Osteoblast (primary cell): ENCODE data around the gene CCDC124. TPM values are rescaled to one million over a fixed set of nuclear protein-coding genes. Genes with fewer than 3 reads are reported as not detected.

Experiments used
- DNase-seq: peaks from one replicate; pipeline ENCODE4 v3.0.0; 2011; ENCODE audit warnings: low spot score, mixed read lengths; ENCODE audit not compliant: insufficient read length; ENCODE audit errors: missing footprints
- H2AFZ ChIP-seq: 2 replicates; pipeline ENCODE4 v1.6.0; 2011; ENCODE audit warnings: mild to moderate bottlenecking, low read length
- H3K27ac ChIP-seq: 2 replicates; pipeline ENCODE4 v1.5.1; 2011; ENCODE audit warnings: mild to moderate bottlenecking, low read depth, low read length, moderate library complexity
- H3K27me3 ChIP-seq: 2 replicates; pipeline ENCODE4 v1.6.0; 2012; ENCODE audit warnings: mild to moderate bottlenecking, control low read depth, inconsistent platforms, low read length, moderate library complexity; ENCODE audit not compliant: insufficient read depth
- H3K36me3 ChIP-seq: 2 replicates; pipeline ENCODE4 v1.5.1; 2011; ENCODE audit warnings: mild to moderate bottlenecking, low read length, control low read depth, moderate library complexity; ENCODE audit not compliant: insufficient read depth
- H3K4me1 ChIP-seq: 2 replicates; pipeline ENCODE4 v1.5.1; 2011; ENCODE audit warnings: mild to moderate bottlenecking, low read length, control low read depth, moderate library complexity; ENCODE audit not compliant: insufficient read depth
- H3K4me2 ChIP-seq: 2 replicates; pipeline ENCODE4 v1.6.0; 2011; ENCODE audit warnings: mild to moderate bottlenecking, low read length; ENCODE audit not compliant: insufficient read depth
- H3K4me3 ChIP-seq: fragments of 200-600 bp; sonication (generic); 3 replicates; pipeline ENCODE4 v1.5.1; 2012; ENCODE audit warnings: mild to moderate bottlenecking, low read length, inconsistent platforms; ENCODE audit not compliant: insufficient read depth
- H3K79me2 ChIP-seq: 2 replicates; pipeline ENCODE4 v1.6.0; 2012; ENCODE audit warnings: mild to moderate bottlenecking, low read length, control low read depth, inconsistent platforms; ENCODE audit not compliant: insufficient read depth
- H3K9me3 ChIP-seq: 2 replicates; pipeline ENCODE4 v1.5.1; 2011; ENCODE audit warnings: low read depth, low read length, control low read depth
- H4K20me1 ChIP-seq: 2 replicates; pipeline ENCODE4 v1.6.0; 2012; ENCODE audit warnings: mild to moderate bottlenecking, low read length, control low read depth; ENCODE audit not compliant: insufficient read depth
- total RNA-seq: library from RNA; depleted of rRNA; stranded (reverse); fragments of >200 nt; gene quantifications from 2 replicates; pipeline ENCODE4 v1.2.3, GENCODE V29; 2012
- TF ChIP-seq, protein P1 (sequence below): IDR thresholded peaks from 2 replicates; pipeline ENCODE4 v1.5.1; 2011; ENCODE audit warnings: mild to moderate bottlenecking, low read depth, low read length, moderate library complexity; ENCODE audit errors: extremely low read depth

The CCDC124 gene
- total RNA-seq, 1 donor, result 15.9 TPM

DNA sequence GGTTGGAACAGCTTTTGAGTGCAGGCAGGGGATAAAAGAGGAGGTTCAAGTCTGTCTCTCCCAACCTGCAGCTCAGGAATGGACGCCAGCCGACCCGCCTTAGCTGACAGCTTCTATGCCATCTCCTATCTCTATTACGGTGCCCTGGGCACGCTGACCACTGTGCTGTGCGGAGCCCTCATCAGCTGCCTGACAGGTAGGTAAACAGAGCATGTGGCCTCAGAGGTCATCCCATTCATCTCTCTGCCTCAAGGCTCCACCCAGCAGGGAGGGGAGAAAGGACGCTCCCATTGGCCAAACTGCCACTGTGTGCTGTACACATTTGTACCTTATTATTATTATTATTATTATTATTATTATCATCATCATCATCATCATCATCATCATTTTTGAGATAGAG, 44.6 kb upstream of the CCDC124 start:
- Histone ChIP-seq H3K4me2 (no peak overlapping the region), H3K4me1 (no peaks in the 10 kb centered on the region), H3K36me3 (no peaks in the 10 kb centered on the region), H2AFZ (no peak overlapping the region), H3K27ac (no peak overlapping the region), H4K20me1 (no peaks in the 10 kb centered on the region), H3K9me3 (no peaks in the 10 kb centered on the region), H3K27me3 (no peaks in the 10 kb centered on the region), H3K4me3 (no peak overlapping the region), H3K79me2 (no peaks in the 10 kb centered on the region)
- DNase-seq, result peak; percentile 30
- TF ChIP-seq, protein P1, sequence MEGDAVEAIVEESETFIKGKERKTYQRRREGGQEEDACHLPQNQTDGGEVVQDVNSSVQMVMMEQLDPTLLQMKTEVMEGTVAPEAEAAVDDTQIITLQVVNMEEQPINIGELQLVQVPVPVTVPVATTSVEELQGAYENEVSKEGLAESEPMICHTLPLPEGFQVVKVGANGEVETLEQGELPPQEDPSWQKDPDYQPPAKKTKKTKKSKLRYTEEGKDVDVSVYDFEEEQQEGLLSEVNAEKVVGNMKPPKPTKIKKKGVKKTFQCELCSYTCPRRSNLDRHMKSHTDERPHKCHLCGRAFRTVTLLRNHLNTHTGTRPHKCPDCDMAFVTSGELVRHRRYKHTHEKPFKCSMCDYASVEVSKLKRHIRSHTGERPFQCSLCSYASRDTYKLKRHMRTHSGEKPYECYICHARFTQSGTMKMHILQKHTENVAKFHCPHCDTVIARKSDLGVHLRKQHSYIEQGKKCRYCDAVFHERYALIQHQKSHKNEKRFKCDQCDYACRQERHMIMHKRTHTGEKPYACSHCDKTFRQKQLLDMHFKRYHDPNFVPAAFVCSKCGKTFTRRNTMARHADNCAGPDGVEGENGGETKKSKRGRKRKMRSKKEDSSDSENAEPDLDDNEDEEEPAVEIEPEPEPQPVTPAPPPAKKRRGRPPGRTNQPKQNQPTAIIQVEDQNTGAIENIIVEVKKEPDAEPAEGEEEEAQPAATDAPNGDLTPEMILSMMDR, result no peak

DNA sequence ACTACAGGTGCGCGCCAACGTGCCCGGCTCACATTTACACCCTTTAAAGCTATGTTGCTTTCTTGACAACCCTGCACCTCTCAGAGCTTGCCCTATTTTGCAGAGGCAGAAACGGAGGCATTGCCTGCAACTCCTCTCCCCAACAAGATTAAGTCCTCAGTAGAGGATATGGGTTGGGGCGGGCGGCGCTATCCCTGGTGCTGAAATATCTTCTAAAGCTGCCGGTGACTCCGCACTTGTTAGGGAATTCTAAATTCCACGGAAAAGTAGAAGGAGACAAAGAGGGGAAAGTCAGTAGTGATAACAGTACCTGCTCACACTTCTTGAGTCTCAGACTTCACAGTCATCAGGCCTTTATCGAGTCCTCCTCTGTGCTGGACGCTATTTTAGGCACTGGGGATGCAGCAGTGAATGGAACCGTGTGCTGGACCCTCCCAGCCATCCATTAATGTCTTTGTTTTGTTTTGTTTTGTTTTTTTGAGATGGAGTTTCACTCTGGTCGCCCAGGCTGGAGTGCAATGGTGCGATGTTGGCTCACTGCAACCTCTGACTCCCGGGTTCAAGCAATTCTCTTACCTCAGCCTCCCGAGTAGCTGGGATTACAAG, 43.1 kb upstream of the CCDC124 start:
- TF ChIP-seq, protein P1, result no peak
- H3K4me1 ChIP-seq, result no peaks in the 10 kb centered on the region
- DNase-seq, result peak; percentile 97
- no peaks in the 10 kb centered on the region for H3K36me3 ChIP-seq
- no peak overlapping the region for H3K4me2 ChIP-seq
- H3K9me3 ChIP-seq, result no peaks in the 10 kb centered on the region
- H3K79me2 ChIP-seq, result no peaks in the 10 kb centered on the region
- no peaks in the 10 kb centered on the region for H4K20me1 ChIP-seq
- H3K27me3 ChIP-seq, result no peaks in the 10 kb centered on the region
- no peak overlapping the region for H2AFZ ChIP-seq
- no peak overlapping the region for H3K4me3 ChIP-seq
- no peak overlapping the region for H3K27ac ChIP-seq

DNA sequence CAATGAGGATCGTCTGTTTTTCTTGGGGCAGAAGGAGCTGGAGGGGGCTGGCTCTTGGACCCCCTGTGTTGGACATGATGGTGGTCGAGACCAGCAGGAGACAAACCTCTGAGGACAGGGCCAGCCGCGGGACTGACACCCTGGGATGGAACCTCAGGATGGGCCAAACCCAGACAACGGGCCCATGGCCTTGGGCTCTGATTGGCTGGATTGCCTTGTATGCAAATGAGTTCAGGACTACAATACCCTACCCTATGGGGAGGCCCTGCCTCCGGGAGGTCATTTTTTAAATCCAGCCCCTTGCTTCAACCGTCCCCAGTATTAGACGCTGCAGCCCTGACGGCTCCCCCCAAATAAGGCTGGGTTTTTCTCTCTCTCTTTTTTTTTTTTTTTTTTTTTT, 39.0 kb upstream of the CCDC124 start:
- TF ChIP-seq, protein P1, result no peak
- no peaks in the 10 kb centered on the region for H3K27me3 ChIP-seq
- no peaks in the 10 kb centered on the region for H4K20me1 ChIP-seq
- H3K9me3 ChIP-seq, result no peaks in the 10 kb centered on the region
- peak; percentile 60 for DNase-seq
- H3K79me2 ChIP-seq, result no peaks in the 10 kb centered on the region
- H3K27ac ChIP-seq, result no peak overlapping the region
- H3K4me1 ChIP-seq, result no peaks in the 10 kb centered on the region
- H3K4me2 ChIP-seq, result no peak overlapping the region
- no peaks in the 10 kb centered on the region for H3K36me3 ChIP-seq
- no peak overlapping the region for H3K4me3 ChIP-seq
- H2AFZ ChIP-seq, result no peak overlapping the region

DNA sequence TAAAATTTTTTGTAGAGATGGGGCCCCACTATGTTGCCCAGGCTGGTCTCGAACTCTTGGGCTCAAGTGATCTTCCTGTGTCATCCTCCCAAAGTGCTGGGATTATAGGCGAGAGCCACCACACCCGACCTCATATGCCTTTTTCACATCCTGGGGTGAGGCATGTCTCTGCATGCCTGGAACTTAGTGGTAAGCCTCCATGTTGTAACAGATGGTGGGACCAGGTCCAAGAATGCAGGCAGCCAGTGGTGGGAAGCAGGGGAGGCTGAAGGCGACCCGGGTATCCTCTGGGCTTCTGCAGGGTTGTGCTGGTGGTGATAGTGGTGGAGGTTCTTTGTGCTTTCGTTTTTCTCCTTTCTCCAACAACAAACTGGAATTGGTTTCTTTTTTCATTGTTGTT, 30.1 kb upstream of the CCDC124 start:
- Histone ChIP-seq H2AFZ (peak overlapping the region; percentile 47), H3K4me2 (no peak overlapping the region), H3K27me3 (no peaks in the 10 kb centered on the region)

More for the DNA sequence above, 30.1 kb upstream of the CCDC124 start:
- no peak overlapping the region for H3K27ac ChIP-seq
- no peak overlapping the region for H3K4me3 ChIP-seq
- no peaks in the 10 kb centered on the region for H3K9me3 ChIP-seq
- peak; percentile 32 for DNase-seq
- TF ChIP-seq, protein P1, result no peak
- no peaks in the 10 kb centered on the region for H3K4me1 ChIP-seq
- H4K20me1 ChIP-seq, result no peaks in the 10 kb centered on the region
- H3K79me2 ChIP-seq, result no peaks in the 10 kb centered on the region
- no peaks in the 10 kb centered on the region for H3K36me3 ChIP-seq
